ENCODE results near the gene GAB1.

DNA sequence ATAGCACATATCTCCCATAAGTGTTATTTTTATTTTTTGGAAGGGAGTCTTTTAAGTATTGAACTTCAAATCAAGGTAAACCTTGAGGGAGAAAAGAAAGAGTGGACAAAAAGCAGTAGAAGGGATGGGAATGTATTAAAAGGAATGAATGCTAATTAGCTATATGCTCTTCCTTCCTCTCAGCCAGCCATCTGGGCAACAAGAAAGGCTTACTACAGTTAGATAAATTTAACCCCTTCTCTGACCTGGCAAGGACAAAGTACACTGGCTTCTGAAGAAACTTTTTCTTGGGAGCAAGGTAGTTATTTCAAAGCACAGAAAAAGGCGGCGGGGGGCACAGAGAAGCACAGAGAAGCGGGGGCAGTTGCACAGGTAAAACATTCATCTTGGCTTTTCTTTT is 54.6 kb downstream of the GAB1 start:
- TF ChIP-seq POLR2AphosphoS5 (IDR thresholded peaks at IDR 0.05; ENCODE audit: borderline replicate concordance, low read depth, low read length) (no peak), EZH2 (IDR thresholded peaks at IDR 0.05) (no peak), FOXP2 (optimal IDR thresholded peaks at IDR 0.05; ENCODE audit: control extremely low read depth, extremely low read length, insufficient read depth) (no peak)
